Testis (tissue), 3 donors: ENCODE data around the gene INTS4. TPM values are rescaled to one million over a fixed set of nuclear protein-coding genes. Genes with fewer than 3 reads are reported as not detected.

ENCODE experiments used
- DNase-seq: peaks from one replicate; pipeline ENCODE4 v3.0.0-alpha.2; 2019
- H3K27ac ChIP-seq, 2 donors: fragments of 200-600 bp; sonication (generic); one replicate each; pipeline ENCODE4 v1.5.1; 2019
- H3K27me3 ChIP-seq: fragments of 200-600 bp; sonication (generic); one replicate; pipeline ENCODE4 v1.5.1; 2019
- H3K36me3 ChIP-seq: fragments of 200-600 bp; sonication (generic); one replicate; pipeline ENCODE4 v1.5.1; 2017; ENCODE audit warnings: low read depth; ENCODE audit errors: missing control alignments
- H3K4me1 ChIP-seq: fragments of 200-600 bp; sonication (generic); one replicate; pipeline ENCODE4 v1.5.1; 2019
- H3K4me3 ChIP-seq, 2 donors: fragments of 200-600 bp; sonication (generic); one replicate each; pipeline ENCODE4 v1.5.1; 2017 to 2019
- H3K9me3 ChIP-seq: fragments of 200-600 bp; sonication (generic); one replicate; pipeline ENCODE4 v1.5.1; 2017
- CTCF ChIP-seq, 3 experiments: fragments of 450-650 bp in 2 of 3; fragments of 200-600 bp in 1 of 3; sonication (generic) in 1 of 3; IDR thresholded peaks; one replicate each; pipeline ENCODE4 v1.5.1; 2016 to 2019; ENCODE audit warnings: antibody characterized with exemption in 3 of 3, mild to moderate bottlenecking in 2 of 3, moderate library complexity in 1 of 3
- POLR2A ChIP-seq: fragments of 450-650 bp; IDR thresholded peaks from one replicate; pipeline ENCODE4 v1.6.1; 2017; ENCODE audit warnings: antibody characterized with exemption, mild to moderate bottlenecking, moderate library complexity
- WGBS, 2 donors: methylation state at CpG; one replicate each; pipeline ENCODE4 v1.1.5; 2018; 5-methylcytosine and 5-hydroxymethylcytosine counted together
- intact Hi-C: fragments of 100-400 bp; cut with DNase I; formaldehyde crosslinking; loops from one replicate; pipeline ENCODE4 v1.15.1; 2023; ENCODE audit warnings: low total_unique reads
- polyA plus RNA-seq: library from polyadenylated mRNA; stranded (reverse); fragments of 350-450 nt; fragmentation: Illumina TruSeq; extraction: RNeasy Lipid Tissue Mini Kit (QIAGEN cat#74804); gene quantifications from one replicate; pipeline ENCODE4 v1.2.3, GENCODE V29; 2014; ENCODE audit warnings: low read depth, low replicate concordance; ENCODE audit not compliant: insufficient read depth
- total RNA-seq, 2 donors: library from RNA; depleted of rRNA; stranded (reverse); fragments of >200 nt; gene quantifications; one replicate each; pipeline ENCODE4 v1.2.3, GENCODE V29; 2016

Gene INTS4
- total and polyA plus RNA-seq, 3 donors from 2014 or later: 20.2 to 48.2 (median 37.4) TPM

DNA sequence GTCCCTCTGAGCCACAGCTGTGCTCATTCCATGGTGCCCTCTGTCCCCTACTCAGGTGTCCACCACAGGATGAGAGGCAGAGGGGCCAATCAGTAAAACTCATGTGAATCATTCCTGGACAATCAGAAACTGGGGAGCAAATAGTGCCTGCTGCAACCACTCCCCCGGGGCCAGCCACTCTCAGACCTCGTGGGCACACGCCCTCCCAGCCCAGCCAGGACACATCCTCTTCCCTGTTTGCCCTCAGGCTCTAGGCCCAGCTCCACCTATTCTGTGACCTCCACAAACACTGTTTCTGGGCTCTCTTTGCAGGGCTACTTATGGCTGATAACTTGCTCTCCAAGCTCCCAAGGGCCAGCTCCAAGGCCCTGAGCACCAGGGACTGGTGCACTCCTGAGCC, 42.6 kb upstream of the INTS4 start:
- DNase-seq: no peak
- TF ChIP-seq POLR2A (no peak), CTCF (IDR thresholded peaks at IDR 0.05) (no peak)
- 37 to 56% methylated on average over 3 of the region's 3 CpGs for WGBS, 2 donors
- Histone ChIP-seq H3K9me3 (no peaks in the 10 kb centered on the region), H3K36me3 (no peaks in the 10 kb centered on the region), H3K4me1 (peaks cover 7% of the 10 kb centered on the region), H3K27ac (no peak overlapping the region), H3K4me3 (no peak overlapping the region), H3K27me3 (no peaks in the 10 kb centered on the region)
- intact Hi-C loops: no loop called here

DNA sequence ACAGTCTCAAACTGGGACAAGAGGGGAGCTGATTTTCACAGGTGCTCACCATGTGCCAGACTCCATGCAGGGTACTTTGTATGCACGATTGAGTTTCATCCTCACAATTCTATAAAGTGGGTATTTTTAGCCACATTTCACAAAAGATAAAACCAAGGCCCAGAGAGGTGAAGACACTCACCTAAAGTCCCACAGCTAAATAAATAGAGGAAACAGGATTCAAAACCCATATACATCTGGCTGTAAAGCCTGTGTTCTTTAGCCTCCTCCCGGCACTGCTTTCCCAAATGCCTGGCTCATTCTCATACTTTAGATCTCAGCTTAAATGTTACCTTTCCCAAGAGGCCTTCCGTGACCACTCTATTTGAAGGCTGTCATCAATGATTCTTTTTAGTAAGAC, 41.8 kb upstream of the INTS4 start:
- intact Hi-C loops: no loop called here
- Histone ChIP-seq H3K27ac (no peak overlapping the region), H3K4me3 (no peak overlapping the region), H3K9me3 (no peaks in the 10 kb centered on the region), H3K27me3 (no peaks in the 10 kb centered on the region), H3K36me3 (no peaks in the 10 kb centered on the region), H3K4me1 (peaks cover 7% of the 10 kb centered on the region)
- TF ChIP-seq CTCF (IDR thresholded peaks at IDR 0.05) (no peak), POLR2A (no peak)
- WGBS, 2 donors: 85 to 92% methylated on average over 3 of the region's 3 CpGs
- DNase-seq: no peak

- no peak overlapping the region for H3K4me3 ChIP-seq
- DNase-seq: no peak
- H3K9me3 ChIP-seq: no peaks in the 10 kb centered on the region
- H3K27ac ChIP-seq: no peak overlapping the region
- TF ChIP-seq CTCF (IDR thresholded peaks at IDR 0.05): no peak
- no peak for TF ChIP-seq POLR2A
- peaks cover 7% of the 10 kb centered on the region for H3K4me1 ChIP-seq
- no peaks in the 10 kb centered on the region for H3K27me3 ChIP-seq
- no peaks in the 10 kb centered on the region for H3K36me3 ChIP-seq
- WGBS, 2 donors: 69 to 79% methylated on average over 10 of the region's 10 CpGs
- intact Hi-C loops: no loop called here
These were observed 40.2 kb upstream of the INTS4 start for GRCh38 chr11:78034623-78035022.

GRCh38 chr11:78033040-78033439, 38.6 kb upstream of the INTS4 start:
- Histone ChIP-seq H3K4me1 (peaks cover 7% of the 10 kb centered on the region), H3K9me3 (no peaks in the 10 kb centered on the region), H3K27me3 (no peaks in the 10 kb centered on the region), H3K4me3 (no peak overlapping the region), H3K27ac (no peak overlapping the region), H3K36me3 (no peaks in the 10 kb centered on the region)
- TF ChIP-seq CTCF (IDR thresholded peaks at IDR 0.05) (no peak), POLR2A (no peak)
- intact Hi-C loops: no loop called here
- no peak for DNase-seq
- 39 to 64% methylated on average over 4 of the region's 4 CpGs for WGBS, 2 donors

DNA sequence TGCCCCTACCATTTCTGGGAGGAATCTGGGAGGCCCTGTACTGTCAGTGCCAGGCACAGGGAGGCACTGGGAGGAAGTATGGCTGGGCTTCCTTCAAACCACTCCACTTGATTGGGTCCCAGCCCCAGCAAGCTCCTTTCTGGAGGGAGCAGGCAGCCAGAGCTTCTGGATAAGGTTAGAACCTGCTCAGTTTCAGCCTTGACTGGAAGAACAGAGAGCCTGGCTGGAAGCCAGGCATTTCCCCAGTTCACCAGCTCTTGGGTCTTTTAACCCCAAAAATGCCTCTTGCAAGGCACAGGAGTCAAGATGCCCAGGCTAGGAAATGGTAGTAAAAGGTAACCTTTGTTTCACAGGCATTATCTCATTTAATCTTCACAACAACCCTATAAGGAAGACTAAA, 37.6 kb upstream of the INTS4 start:
- Histone ChIP-seq H3K4me1 (peaks cover 7% of the 10 kb centered on the region), H3K27ac (no peak overlapping the region), H3K27me3 (no peaks in the 10 kb centered on the region), H3K4me3 (no peak overlapping the region), H3K9me3 (no peaks in the 10 kb centered on the region), H3K36me3 (no peaks in the 10 kb centered on the region)
- intact Hi-C loops: no loop called here
- TF ChIP-seq POLR2A: no peak
- no peak for TF ChIP-seq CTCF (IDR thresholded peaks at IDR 0.05)
- peak; percentile 22 for DNase-seq
